Skeletal muscle tissue (tissue), 4 donors: ENCODE measurements around the gene CLIC1. TPM values are rescaled to one million over a fixed set of nuclear protein-coding genes. Genes with fewer than 3 reads are reported as not detected.
A peak's percentile ranks its signal among the peaks of the same experiment; 100 is the strongest.

Experiments
- H3K27ac ChIP-seq: one replicate; pipeline ENCODE4 v1.7.0; 2013; ENCODE audit warnings: mild to moderate bottlenecking, low read depth, low read length, inconsistent platforms
- H3K27me3 ChIP-seq, 3 donors: one replicate each; pipeline ENCODE4 v1.7.0; 2013; ENCODE audit warnings: low read length in 3 of 3; ENCODE audit not compliant: control insufficient read depth in 3 of 3, insufficient read depth in 3 of 3
- H3K36me3 ChIP-seq, 3 donors: one replicate each; pipeline ENCODE4 v1.7.0; 2013; ENCODE audit warnings: low read length in 3 of 3; ENCODE audit not compliant: control insufficient read depth in 3 of 3, insufficient read depth in 3 of 3
- H3K4me1 ChIP-seq, 3 donors: one replicate each; pipeline ENCODE4 v1.7.0; 2013; ENCODE audit warnings: low read length in 3 of 3, mild to moderate bottlenecking in 3 of 3; ENCODE audit not compliant: control insufficient read depth in 3 of 3, insufficient read depth in 3 of 3
- H3K4me3 ChIP-seq, 3 donors: one replicate each; pipeline ENCODE4 v1.7.0; 2013; ENCODE audit warnings: low read length in 3 of 3
- H3K9ac ChIP-seq, 3 donors: one replicate each; pipeline ENCODE4 v1.7.0; 2013; ENCODE audit warnings: low read length in 3 of 3, mild to moderate bottlenecking in 3 of 3, moderate library complexity in 2 of 3, low read depth in 1 of 3
- H3K9me3 ChIP-seq, 3 donors: one replicate each; pipeline ENCODE4 v1.7.0; 2013; ENCODE audit warnings: low read length in 3 of 3; ENCODE audit not compliant: control insufficient read depth in 3 of 3
- total RNA-seq: library from RNA; depleted of rRNA; stranded (reverse); fragments of >200 nt; gene quantifications from one replicate; pipeline ENCODE4 v1.2.3, GENCODE V29; 2014
- donor health status: Osteomylitis.

The CLIC1 gene
- total RNA-seq, 1 donor from 2014 or later: 152 TPM

- Histone ChIP-seq H3K27ac (no peak overlapping the region), H3K9ac (no peak overlapping the region), H3K4me3 (no peak overlapping the region), H3K36me3 (peaks cover 12 to 17% (median 16%) of the 10 kb centered on the region in 3 donors), H3K4me1 (peaks cover 2 to 9% (median 8%) of the 10 kb centered on the region in 3 donors), H3K27me3 (no peaks in the 10 kb centered on the region), H3K9me3 (no peaks in the 10 kb centered on the region)
Observed at GRCh38 chr6:31768363-31769257, 32.3 kb upstream of the CLIC1 start.

- Histone ChIP-seq H3K27me3 (no peaks in the 10 kb centered on the region), H3K9ac (no peak overlapping the region), H3K4me1 (peaks cover 0 to 6% (median 2%) of the 10 kb centered on the region in 3 donors), H3K36me3 (peaks cover 12 to 17% (median 16%) of the 10 kb centered on the region in 3 donors), H3K9me3 (no peaks in the 10 kb centered on the region), H3K4me3 (no peak overlapping the region), H3K27ac (no peak overlapping the region)
Observed at GRCh38 chr6:31767096-31767645, 30.8 kb upstream of the CLIC1 start.

- Histone ChIP-seq H3K27me3 (no peaks in the 10 kb centered on the region), H3K36me3 (peaks cover 12 to 17% (median 16%) of the 10 kb centered on the region in 3 donors), H3K9me3 (no peaks in the 10 kb centered on the region), H3K27ac (no peak overlapping the region), H3K4me3 (peak overlapping the region in 2 of 3 donors; percentile 9 to 52), H3K9ac (peak overlapping the region in 2 of 3 donors; percentile 33), H3K4me1 (peaks cover 0 to 6% (median 2%) of the 10 kb centered on the region in 3 donors)
Observed at GRCh38 chr6:31765910-31766794, 29.8 kb upstream of the CLIC1 start.

GRCh38 chr6:31765559-31765909 lies 29.2 kb upstream of the CLIC1 start:
- Histone ChIP-seq H3K9me3 (no peaks in the 10 kb centered on the region), H3K9ac (no peak overlapping the region), H3K36me3 (peaks cover 12 to 17% (median 16%) of the 10 kb centered on the region in 3 donors), H3K4me1 (peaks cover 0 to 6% (median 2%) of the 10 kb centered on the region in 3 donors), H3K27me3 (no peaks in the 10 kb centered on the region), H3K27ac (no peak overlapping the region), H3K4me3 (no peak overlapping the region)

GRCh38 chr6:31764198-31764597 lies 27.9 kb upstream of the CLIC1 start:
- Histone ChIP-seq H3K9ac (no peak overlapping the region), H3K9me3 (no peaks in the 10 kb centered on the region), H3K4me1 (peaks cover 0 to 2% (median 2%) of the 10 kb centered on the region in 3 donors), H3K36me3 (peaks cover 13 to 19% (median 16%) of the 10 kb centered on the region in 3 donors), H3K4me3 (no peak overlapping the region), H3K27ac (no peak overlapping the region), H3K27me3 (no peaks in the 10 kb centered on the region)

- Histone ChIP-seq H3K9me3 (no peaks in the 10 kb centered on the region), H3K4me3 (no peak overlapping the region), H3K4me1 (peaks cover 0 to 2% (median 2%) of the 10 kb centered on the region in 3 donors), H3K27me3 (no peaks in the 10 kb centered on the region), H3K27ac (no peak overlapping the region), H3K9ac (no peak overlapping the region), H3K36me3 (peaks cover 9 to 19% (median 16%) of the 10 kb centered on the region in 3 donors)
Observed at GRCh38 chr6:31763619-31763940, 27.2 kb upstream of the CLIC1 start.

GRCh38 chr6:31762878-31763618 lies 26.7 kb upstream of the CLIC1 start:
- Histone ChIP-seq H3K9ac (no peak overlapping the region), H3K4me3 (no peak overlapping the region), H3K27me3 (no peaks in the 10 kb centered on the region), H3K4me1 (peaks cover 0 to 2% (median 2%) of the 10 kb centered on the region in 3 donors), H3K27ac (no peak overlapping the region), H3K9me3 (no peaks in the 10 kb centered on the region), H3K36me3 (peaks cover 9 to 17% (median 14%) of the 10 kb centered on the region in 3 donors)

- H3K4me3 ChIP-seq: no peak within 1 kb of the TSS
- peaks cover 7 to 14% (median 11%) of the 10 kb centered on the region in 3 donors for H3K36me3 ChIP-seq
- no peaks in the 10 kb centered on the region for H3K27me3 ChIP-seq
- peaks cover 0 to 2% (median 2%) of the 10 kb centered on the region in 3 donors for H3K4me1 ChIP-seq
- H3K27ac ChIP-seq: no peak within 1 kb of the TSS
- H3K9me3 ChIP-seq: no peaks in the 10 kb centered on the region
- H3K9ac ChIP-seq: no peak within 1 kb of the TSS
Observed at GRCh38 chr6:31762356-31762755, 26.0 kb upstream of the CLIC1 start, which contains the start of gene SAPCD1. Gene SAPCD1 (plus strand): TSS chr6:31762656. CDS start chr6:31763055, 399 bp downstream.

GRCh38 chr6:31761343-31761742 lies 25.0 kb upstream of the CLIC1 start:
- H3K4me3 ChIP-seq: no peak overlapping the region
- no peaks in the 10 kb centered on the region for H3K27me3 ChIP-seq
- no peaks in the 10 kb centered on the region for H3K9me3 ChIP-seq
- no peak overlapping the region for H3K9ac ChIP-seq
- peaks cover 4 to 5% (median 4%) of the 10 kb centered on the region in 3 donors for H3K36me3 ChIP-seq
- no peak overlapping the region for H3K27ac ChIP-seq
- H3K4me1 ChIP-seq: peaks cover 0 to 2% (median 2%) of the 10 kb centered on the region in 3 donors
